Spinal cord (tissue), 10 donors: ENCODE results near the gene ZBTB7B. TPM values are rescaled to one million over a fixed set of nuclear protein-coding genes. Genes with fewer than 3 reads are reported as not detected.
A peak's percentile ranks its signal among the peaks of the same experiment; 100 is the strongest.

Source experiments
- DNase-seq, 6 donors: peaks; one replicate each; pipeline versions ENCODE4 v3.0.0 to v3.0.0-alpha.2; 2013 to 2015; ENCODE audit warnings: low spot score in 6 of 6, low read depth in 4 of 6
- H3K27ac ChIP-seq: one replicate; pipeline ENCODE4 v1.5.1; 2013; ENCODE audit warnings: low read depth, low read length, control low read depth
- H3K27me3 ChIP-seq: one replicate; pipeline ENCODE4 v1.6.1; 2013; ENCODE audit warnings: low read length; ENCODE audit not compliant: control insufficient read depth, insufficient read depth
- H3K36me3 ChIP-seq: one replicate; pipeline ENCODE4 v1.6.1; 2013; ENCODE audit warnings: low read length; ENCODE audit not compliant: control insufficient read depth, insufficient read depth
- H3K4me1 ChIP-seq: one replicate; pipeline ENCODE4 v1.6.1; 2013; ENCODE audit warnings: low read length; ENCODE audit not compliant: control insufficient read depth, insufficient read depth
- H3K4me3 ChIP-seq: one replicate; pipeline ENCODE4 v1.5.1; 2013; ENCODE audit warnings: low read depth, low read length, control low read depth
- H3K9me3 ChIP-seq: one replicate; pipeline ENCODE4 v1.6.1; 2013; ENCODE audit warnings: low read length; ENCODE audit not compliant: control insufficient read depth, insufficient read depth
- WGBS: methylation state at CpG from one replicate; pipeline ENCODE4 v1.1.5; 2013; ENCODE audit warnings: missing lambda C conversion rate; ENCODE audit not compliant: insufficient coverage; 5-methylcytosine and 5-hydroxymethylcytosine counted together
- polyA plus RNA-seq, 2 donors: library from polyadenylated mRNA; unstranded; fragments of 120-200 nt; gene quantifications; one replicate each; pipeline ENCODE4 v1.2.1, GENCODE V29; 2013; ENCODE audit not compliant: insufficient read length in 2 of 2
- total RNA-seq, 2 donors: library from RNA; depleted of rRNA in 1 of 2; stranded (reverse); fragments of 120-200 nt in 1 of 2; fragments of >200 nt in 1 of 2; gene quantifications; one replicate each; pipeline versions ENCODE4 v1.2.3 to v1.2.4, GENCODE V29; 2013 to 2014
- donor health status: healthy.

ZBTB7B gene
- total and polyA plus RNA-seq, 4 donors = 7.3 to 10.7 (median 8.9) TPM

DNA sequence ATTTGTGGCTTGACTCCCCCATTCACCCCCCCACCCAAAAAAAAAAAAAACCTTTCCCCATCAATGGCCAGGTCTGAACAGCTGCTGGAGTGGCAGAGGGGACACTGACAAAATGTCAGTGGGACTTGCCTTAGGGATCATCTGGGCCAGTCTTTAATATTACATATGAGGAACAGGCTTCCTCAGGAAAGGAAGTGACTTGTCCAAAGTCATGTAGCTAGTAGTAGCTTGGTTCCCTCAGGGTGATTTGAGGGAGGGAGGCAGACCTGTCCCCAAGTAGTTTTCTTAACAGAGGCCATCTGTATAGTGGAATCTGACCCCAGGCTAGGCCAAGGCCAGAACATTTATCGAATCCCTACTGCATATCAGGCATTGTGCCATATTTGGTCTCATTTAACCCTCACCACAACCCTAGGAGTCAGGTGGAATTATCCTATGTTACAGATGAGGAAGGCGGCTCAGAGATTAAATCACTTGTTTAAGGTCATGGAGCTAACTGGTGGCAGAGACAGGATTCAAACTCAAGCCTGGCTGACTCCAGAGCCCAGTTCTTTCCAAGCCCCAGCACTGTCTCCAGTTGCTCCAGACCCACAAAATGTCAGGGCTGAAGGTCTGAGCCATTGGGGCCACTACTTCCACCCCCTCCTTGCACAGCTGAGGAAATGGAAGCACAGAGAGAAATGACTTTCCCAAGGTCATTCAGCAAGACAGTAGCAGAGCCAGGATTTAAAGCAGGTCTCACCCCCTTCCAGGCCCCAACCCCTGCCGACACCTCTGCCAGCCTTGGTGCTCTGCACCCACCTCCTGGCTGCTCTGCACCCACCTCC is 10.4 kb downstream of the ZBTB7B start:
- no peaks in the 10 kb centered on the region for H3K27me3 ChIP-seq
- H3K27ac ChIP-seq = no peak overlapping the region
- no peaks in the 10 kb centered on the region for H3K9me3 ChIP-seq
- no peak overlapping the region for H3K4me3 ChIP-seq
- H3K4me1 ChIP-seq = peaks cover 50% of the 10 kb centered on the region
- WGBS = 86% methylated on average over 1 of the region's 3 CpGs
- H3K36me3 ChIP-seq = peaks cover 36% of the 10 kb centered on the region
- DNase-seq = no peak

DNA sequence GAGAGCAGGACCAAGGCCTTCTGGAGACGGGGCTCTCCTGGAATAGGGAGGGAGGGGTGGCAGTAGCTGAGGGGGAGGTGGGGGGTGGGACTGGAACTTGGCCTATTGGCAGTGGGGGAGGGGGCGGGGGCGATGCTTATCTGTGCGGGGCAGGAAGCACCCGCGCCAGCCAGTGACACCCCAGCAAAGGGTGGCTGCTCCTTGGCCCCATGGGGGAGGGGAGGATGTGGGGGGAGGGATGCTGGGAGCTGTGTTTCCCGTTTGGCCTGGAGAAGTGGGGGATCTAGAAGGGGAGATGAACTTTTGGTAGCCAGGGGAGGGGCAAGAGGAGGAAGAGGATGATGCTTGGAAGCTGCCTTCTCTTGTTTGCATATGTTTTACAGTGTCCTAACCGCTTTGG is 11.0 kb downstream of the ZBTB7B start:
- 61% methylated on average over 7 of the region's 8 CpGs for WGBS
- DNase-seq = no peak
- Histone ChIP-seq H3K27ac (no peak overlapping the region), H3K4me1 (peaks cover 45% of the 10 kb centered on the region), H3K4me3 (no peak overlapping the region), H3K27me3 (no peaks in the 10 kb centered on the region), H3K9me3 (no peaks in the 10 kb centered on the region), H3K36me3 (peaks cover 33% of the 10 kb centered on the region)

DNA sequence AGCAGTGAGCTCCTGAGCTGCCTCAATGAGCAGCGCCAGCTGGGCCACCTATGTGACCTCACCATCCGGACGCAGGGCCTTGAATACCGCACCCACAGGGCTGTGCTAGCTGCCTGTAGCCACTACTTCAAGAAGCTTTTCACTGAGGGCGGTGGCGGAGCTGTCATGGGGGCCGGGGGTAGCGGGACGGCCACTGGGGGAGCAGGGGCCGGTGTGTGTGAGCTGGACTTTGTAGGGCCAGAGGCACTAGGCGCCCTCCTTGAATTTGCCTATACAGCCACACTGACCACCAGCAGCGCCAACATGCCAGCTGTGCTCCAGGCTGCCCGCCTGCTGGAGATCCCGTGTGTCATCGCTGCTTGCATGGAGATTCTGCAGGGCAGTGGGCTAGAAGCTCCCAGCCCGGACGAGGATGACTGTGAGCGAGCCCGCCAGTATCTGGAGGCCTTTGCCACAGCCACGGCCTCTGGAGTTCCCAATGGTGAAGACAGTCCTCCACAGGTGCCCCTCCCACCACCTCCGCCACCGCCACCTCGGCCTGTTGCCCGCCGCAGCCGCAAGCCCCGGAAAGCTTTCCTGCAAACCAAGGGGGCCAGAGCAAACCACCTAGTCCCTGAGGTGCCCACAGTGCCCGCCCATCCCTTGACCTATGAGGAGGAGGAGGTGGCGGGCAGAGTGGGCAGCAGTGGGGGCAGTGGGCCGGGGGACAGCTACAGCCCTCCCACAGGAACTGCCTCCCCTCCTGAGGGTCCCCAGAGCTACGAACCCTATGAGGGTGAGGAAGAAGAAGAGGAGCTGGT is 12.3 kb downstream of the ZBTB7B start:
- Histone ChIP-seq H3K4me3 (no peak overlapping the region), H3K27ac (no peak overlapping the region), H3K27me3 (no peaks in the 10 kb centered on the region), H3K9me3 (no peaks in the 10 kb centered on the region), H3K36me3 (peaks cover 30% of the 10 kb centered on the region), H3K4me1 (peaks cover 39% of the 10 kb centered on the region)
- WGBS = 86% methylated on average over 23 of the region's 31 CpGs
- DNase-seq = no peak

DNA sequence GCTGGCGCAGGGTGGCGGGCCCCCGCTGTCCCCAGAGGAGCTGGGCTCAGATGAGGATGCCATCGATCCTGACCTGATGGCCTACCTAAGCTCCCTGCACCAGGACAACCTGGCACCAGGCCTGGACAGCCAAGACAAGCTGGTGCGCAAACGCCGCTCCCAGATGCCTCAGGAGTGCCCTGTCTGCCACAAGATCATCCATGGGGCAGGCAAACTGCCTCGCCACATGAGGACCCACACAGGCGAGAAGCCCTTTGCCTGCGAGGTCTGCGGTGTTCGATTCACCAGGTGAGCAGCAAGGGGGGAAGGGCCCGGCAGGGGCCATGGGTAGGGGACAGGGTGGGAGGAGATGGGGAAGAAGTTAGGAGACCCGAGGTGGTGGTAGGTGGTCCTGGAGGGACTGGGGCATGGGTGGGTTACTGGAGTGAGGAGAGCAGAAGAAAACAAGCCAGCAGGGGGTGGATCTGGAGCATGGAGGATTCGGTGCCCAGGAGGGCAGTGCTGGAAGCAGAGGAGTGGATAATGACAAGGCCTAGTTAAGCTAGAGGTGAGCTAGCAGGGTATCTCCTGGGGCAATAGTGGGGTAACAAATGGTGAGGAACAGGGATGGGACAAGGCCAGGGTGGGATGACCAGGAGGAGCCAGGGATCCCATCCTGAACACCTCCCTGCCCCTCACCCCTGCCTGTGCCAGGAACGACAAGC is 13.1 kb downstream of the ZBTB7B start:
- no peaks in the 10 kb centered on the region for H3K9me3 ChIP-seq
- H3K27ac ChIP-seq = no peak overlapping the region
- H3K27me3 ChIP-seq = no peaks in the 10 kb centered on the region
- peaks cover 29% of the 10 kb centered on the region for H3K36me3 ChIP-seq
- WGBS = 91% methylated on average over 16 of the region's 16 CpGs
- peaks cover 36% of the 10 kb centered on the region for H3K4me1 ChIP-seq
- no peak for DNase-seq
- no peak overlapping the region for H3K4me3 ChIP-seq

DNA sequence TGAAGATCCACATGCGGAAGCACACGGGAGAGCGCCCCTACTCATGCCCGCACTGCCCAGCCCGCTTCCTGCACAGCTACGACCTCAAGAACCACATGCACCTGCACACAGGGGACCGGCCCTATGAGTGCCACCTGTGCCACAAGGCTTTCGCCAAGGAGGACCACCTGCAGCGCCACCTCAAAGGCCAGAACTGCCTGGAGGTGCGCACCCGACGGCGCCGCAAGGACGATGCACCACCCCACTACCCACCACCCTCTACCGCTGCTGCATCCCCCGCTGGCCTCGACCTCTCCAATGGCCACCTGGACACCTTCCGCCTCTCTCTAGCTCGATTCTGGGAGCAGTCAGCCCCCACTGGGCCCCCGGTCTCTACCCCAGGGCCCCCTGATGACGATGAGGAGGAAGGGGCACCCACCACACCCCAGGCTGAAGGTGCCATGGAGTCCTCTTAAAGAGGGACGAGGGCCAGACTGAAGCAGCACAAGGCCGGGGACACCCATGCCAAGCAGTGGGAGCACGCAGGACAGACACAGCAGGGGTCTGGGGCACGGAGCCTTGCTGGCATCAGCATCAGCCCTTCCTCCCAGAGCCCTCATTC is 13.7 kb downstream of the ZBTB7B start:
- Histone ChIP-seq H3K27me3 (no peaks in the 10 kb centered on the region), H3K27ac (no peak overlapping the region), H3K4me1 (peaks cover 30% of the 10 kb centered on the region), H3K4me3 (no peak overlapping the region), H3K36me3 (peaks cover 24% of the 10 kb centered on the region), H3K9me3 (no peaks in the 10 kb centered on the region)
- 93% methylated on average over 25 of the region's 26 CpGs for WGBS
- no peak for DNase-seq

DNA sequence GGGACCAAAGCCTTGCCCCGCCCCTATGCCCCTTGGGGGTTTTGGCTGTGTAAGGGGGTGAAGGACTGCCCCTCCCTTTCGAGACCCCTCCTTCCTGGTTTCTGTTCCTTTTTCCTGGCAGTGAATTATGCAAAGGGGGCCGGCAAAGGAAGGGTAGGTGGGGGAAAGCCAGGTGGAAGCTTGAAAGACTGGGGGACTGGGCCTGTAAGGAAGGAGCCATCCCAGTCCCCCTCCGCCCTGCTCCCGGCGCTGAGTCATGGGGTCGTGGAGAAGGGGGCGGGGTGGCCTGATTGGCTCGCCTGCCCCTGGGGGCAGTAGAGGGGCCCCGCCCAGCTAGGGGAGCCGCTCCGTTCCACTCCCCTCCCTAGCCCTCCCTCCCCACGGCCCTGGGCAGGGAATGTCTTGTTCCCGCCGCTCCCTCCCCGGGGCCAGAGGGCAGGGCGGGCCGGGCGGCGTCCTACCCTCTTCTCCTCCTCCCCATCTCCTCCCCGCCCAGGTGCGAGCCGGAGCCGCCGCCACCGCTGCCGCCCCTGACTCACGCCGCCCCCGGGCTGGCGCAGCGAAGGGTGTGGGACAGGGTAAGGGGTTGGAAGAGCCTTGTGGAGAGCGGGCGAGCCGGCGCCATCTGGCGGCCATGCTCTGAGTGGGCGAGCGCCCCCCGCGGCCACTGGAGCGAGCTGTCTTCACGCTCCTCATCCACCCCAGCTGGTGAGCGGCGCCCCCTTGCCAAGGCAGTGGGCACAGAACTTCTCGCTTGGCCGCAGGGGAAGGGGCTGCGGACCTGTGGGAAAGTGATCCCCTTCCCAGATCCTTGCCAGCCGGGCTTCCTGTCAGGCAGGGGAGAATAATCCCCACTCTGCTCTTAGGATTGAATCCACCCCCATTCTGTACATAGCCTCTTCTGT is 14.7 kb downstream of the ZBTB7B start:
- peak in 4 of 6 donors; percentile 56 to 95 (median 84) for DNase-seq
- H3K27ac ChIP-seq = peak overlapping the region; percentile 44
- H3K4me1 ChIP-seq = peaks cover 20% of the 10 kb centered on the region

DNA sequence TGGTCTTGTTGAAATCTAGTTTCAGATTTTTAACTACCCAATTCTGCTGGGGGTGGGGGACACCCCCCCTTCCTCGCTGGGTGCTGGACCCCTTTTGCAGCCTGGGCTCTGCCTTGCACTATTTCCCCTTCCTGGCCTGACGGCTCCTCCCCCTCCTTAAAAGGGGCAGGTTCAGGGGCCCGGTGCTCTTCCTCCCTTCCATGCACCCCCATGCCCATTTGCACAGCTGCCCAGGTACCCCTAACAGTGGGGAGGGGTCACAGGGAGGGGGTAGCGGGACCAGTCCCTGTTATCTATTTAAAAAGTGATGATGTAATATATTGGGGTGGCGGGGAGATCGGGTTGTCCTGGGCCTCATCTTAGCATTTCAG is 15.3 kb downstream of the ZBTB7B start:
- no peak for DNase-seq
- Histone ChIP-seq H3K4me3 (peak overlapping the region; percentile 43), H3K9me3 (no peaks in the 10 kb centered on the region), H3K27me3 (no peaks in the 10 kb centered on the region), H3K36me3 (peaks cover 23% of the 10 kb centered on the region), H3K27ac (peak overlapping the region; percentile 44), H3K4me1 (peaks cover 18% of the 10 kb centered on the region)
- 72% methylated on average over 4 of the region's 6 CpGs for WGBS

More for the DNA sequence above, 14.7 kb downstream of the ZBTB7B start:
- no peaks in the 10 kb centered on the region for H3K27me3 ChIP-seq
- H3K4me3 ChIP-seq = peak overlapping the region; percentile 43
- peaks cover 23% of the 10 kb centered on the region for H3K36me3 ChIP-seq
- no peaks in the 10 kb centered on the region for H3K9me3 ChIP-seq
- WGBS = 0% methylated on average over 26 of the region's 49 CpGs

DNA sequence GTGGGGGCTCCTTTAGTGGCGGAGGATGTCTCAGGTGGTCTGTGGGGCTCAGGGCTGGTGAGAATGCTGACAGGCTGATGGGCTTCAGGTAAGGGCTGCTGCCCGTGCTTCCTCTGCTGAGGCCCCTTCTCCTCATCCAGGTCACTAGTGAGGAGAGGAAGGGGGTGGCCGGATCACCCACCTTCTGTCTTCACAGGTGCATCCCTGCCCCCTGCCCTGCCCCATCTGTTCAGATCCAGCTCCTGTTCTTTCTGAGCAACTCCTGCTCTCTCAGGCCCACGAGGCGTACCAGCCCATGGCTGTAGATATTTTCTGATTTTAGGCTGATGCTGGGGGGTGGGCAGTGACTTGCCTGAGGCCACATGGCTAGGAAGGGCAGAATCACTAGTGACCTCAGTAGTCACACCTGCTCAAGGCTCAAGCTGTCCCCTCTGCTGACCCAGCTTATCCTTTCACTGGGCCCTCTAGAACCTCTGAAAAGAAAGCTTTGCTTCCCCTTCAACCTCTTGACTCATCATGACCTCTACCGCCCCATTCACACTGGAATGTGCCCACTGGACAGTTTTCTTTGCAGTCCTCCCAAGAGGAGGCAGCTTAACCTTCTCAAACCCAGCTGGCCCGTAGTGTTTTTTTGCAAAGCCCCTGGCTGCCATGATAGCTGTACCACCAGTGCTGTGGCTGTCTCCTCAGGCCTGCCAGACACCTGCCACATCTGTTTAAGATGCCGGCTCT is 16.2 kb downstream of the ZBTB7B start:
- H3K27ac ChIP-seq = no peak overlapping the region
- H3K4me3 ChIP-seq = no peak overlapping the region
- no peaks in the 10 kb centered on the region for H3K9me3 ChIP-seq
- 83% methylated on average over 7 of the region's 8 CpGs for WGBS
- DNase-seq = no peak
- H3K36me3 ChIP-seq = peaks cover 23% of the 10 kb centered on the region
- peaks cover 18% of the 10 kb centered on the region for H3K4me1 ChIP-seq
- no peaks in the 10 kb centered on the region for H3K27me3 ChIP-seq
